Trophoblast cell (in vitro differentiated cells and primary cell): ENCODE measurements around the gene YIF1B.

ENCODE experiments used
- DNase-seq, 2 donors: peaks; one replicate each; pipeline ENCODE4 v3.0.0-alpha.2; 2016
- H2AFZ ChIP-seq: 2 replicates; pipeline ENCODE4 v1.6.1; 2013; ENCODE audit warnings: low read length, moderate library complexity, mild to moderate bottlenecking; ENCODE audit not compliant: insufficient read depth, poor library complexity
- H2AK5ac ChIP-seq: 2 replicates; pipeline ENCODE4 v1.6.1; 2013; ENCODE audit warnings: mild to moderate bottlenecking, low read length
- H2BK120ac ChIP-seq: 2 replicates; pipeline ENCODE4 v1.6.1; 2013; ENCODE audit warnings: low read length, mild to moderate bottlenecking, moderate library complexity; ENCODE audit not compliant: insufficient read depth, poor library complexity
- H2BK12ac ChIP-seq: 2 replicates; pipeline ENCODE4 v1.6.1; 2013; ENCODE audit warnings: mild to moderate bottlenecking, low read length, moderate library complexity
- H2BK5ac ChIP-seq: 2 replicates; pipeline ENCODE4 v1.6.1; 2013; ENCODE audit warnings: low read length, low read depth, moderate library complexity, mild to moderate bottlenecking; ENCODE audit not compliant: poor library complexity
- H3K14ac ChIP-seq: 2 replicates; pipeline ENCODE4 v1.6.1; 2013; ENCODE audit warnings: mild to moderate bottlenecking, low read length
- H3K18ac ChIP-seq: 2 replicates; pipeline ENCODE4 v1.6.1; 2013; ENCODE audit warnings: mild to moderate bottlenecking, low read length
- H3K23ac ChIP-seq: 2 replicates; pipeline ENCODE4 v1.6.1; 2013; ENCODE audit warnings: low read length
- H3K27ac ChIP-seq: 2 replicates; pipeline ENCODE4 v1.5.1; 2013; ENCODE audit warnings: low read depth, mild to moderate bottlenecking, inconsistent platforms, low read length, moderate library complexity
- H3K27me3 ChIP-seq: 2 replicates; pipeline ENCODE4 v1.6.1; 2013; ENCODE audit warnings: inconsistent platforms, mild to moderate bottlenecking, low read length, moderate library complexity; ENCODE audit not compliant: insufficient read depth
- H3K36me3 ChIP-seq, 2 experiments: 1 replicate in 1 of 2; 2 replicates in 1 of 2; pipeline ENCODE4 v1.6.1; 2013; ENCODE audit warnings: low read length in 2 of 2, mild to moderate bottlenecking in 2 of 2, moderate library complexity in 1 of 2; ENCODE audit not compliant: insufficient read depth in 2 of 2, control insufficient read depth in 1 of 2
- H3K4ac ChIP-seq: 2 replicates; pipeline ENCODE4 v1.6.1; 2013; ENCODE audit warnings: low read depth, mild to moderate bottlenecking, low read length, moderate library complexity
- H3K4me1 ChIP-seq, 2 experiments: 1 replicate in 1 of 2; 2 replicates in 1 of 2; pipeline ENCODE4 v1.6.1; 2013; ENCODE audit warnings: low read length in 2 of 2, mild to moderate bottlenecking in 2 of 2, moderate library complexity in 1 of 2; ENCODE audit not compliant: insufficient read depth in 2 of 2, control insufficient read depth in 1 of 2
- H3K4me2 ChIP-seq: 2 replicates; pipeline ENCODE4 v1.6.1; 2013; ENCODE audit warnings: inconsistent platforms, mild to moderate bottlenecking, low read length, moderate library complexity
- H3K4me3 ChIP-seq: 2 replicates; pipeline ENCODE4 v1.5.1; 2013; ENCODE audit warnings: mild to moderate bottlenecking, low read depth, low read length, inconsistent platforms
- H3K79me1 ChIP-seq: one replicate; pipeline ENCODE4 v1.6.1; 2013; ENCODE audit warnings: low read length
- H3K79me2 ChIP-seq: 2 replicates; pipeline ENCODE4 v1.6.1; 2013; ENCODE audit warnings: low read length, mild to moderate bottlenecking; ENCODE audit not compliant: control insufficient read depth, insufficient read depth, poor library complexity
- H3K9ac ChIP-seq: 2 replicates; pipeline ENCODE4 v1.6.1; 2013; ENCODE audit warnings: mild to moderate bottlenecking, low read length
- H3K9me3 ChIP-seq: 2 replicates; pipeline ENCODE4 v1.6.1; 2013; ENCODE audit warnings: low read depth, mild to moderate bottlenecking, control low read depth, inconsistent platforms, low read length; ENCODE audit not compliant: insufficient read depth
- H4K12ac ChIP-seq: 2 replicates; pipeline ENCODE4 v1.6.1; 2013; ENCODE audit warnings: low read depth, mild to moderate bottlenecking, low read length, moderate library complexity
- H4K8ac ChIP-seq: 2 replicates; pipeline ENCODE4 v1.6.1; 2013; ENCODE audit warnings: low read depth, mild to moderate bottlenecking, low read length, moderate library complexity
- H4K91ac ChIP-seq: one replicate; pipeline ENCODE4 v1.6.1; 2013; ENCODE audit warnings: low read depth, mild to moderate bottlenecking, low read length, moderate library complexity
- WGBS: extraction: QIAGEN DNeasy Blood & Tissue Kit; methylation state at CpG from one replicate; pipeline ENCODE4 v1.1.7; 2013; ENCODE audit warnings: missing lambda C conversion rate; ENCODE audit not compliant: insufficient read length, insufficient coverage; ENCODE audit errors: extremely low coverage; 5-methylcytosine and 5-hydroxymethylcytosine counted together

The YIF1B gene

DNA sequence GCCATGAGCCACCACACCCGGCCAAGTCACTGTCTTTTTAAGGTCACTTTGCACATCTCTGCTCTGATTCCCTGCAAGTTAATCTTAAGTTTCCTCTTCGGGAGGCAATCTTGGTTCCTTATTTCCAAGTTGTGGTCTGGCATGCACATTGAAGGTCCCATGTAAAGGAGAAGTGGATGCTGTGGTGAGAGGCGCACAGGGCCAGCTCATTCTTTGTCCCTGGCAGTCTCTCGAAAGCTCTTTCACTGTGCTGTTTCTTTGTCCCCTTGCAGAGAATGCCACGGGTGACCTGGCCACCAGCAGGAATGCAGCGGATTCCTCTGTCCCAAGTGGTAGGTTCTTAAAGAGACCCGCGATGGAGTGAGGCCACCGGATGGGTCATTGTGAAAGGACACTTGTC lies 28.1 kb downstream of the YIF1B start:
- H2AK5ac ChIP-seq = no peak overlapping the region
- H3K36me3 ChIP-seq = peaks cover 68 to 69% of the 10 kb centered on the region in 2 experiments
- H4K91ac ChIP-seq = no peak overlapping the region
- H3K27ac ChIP-seq = no peak overlapping the region
- H3K4me2 ChIP-seq = no peak overlapping the region
- no peak overlapping the region for H3K23ac ChIP-seq
- H3K18ac ChIP-seq = no peak overlapping the region
- DNase-seq = no peak
- peaks cover under 1% of the 10 kb centered on the region for H3K9me3 ChIP-seq
- H2BK12ac ChIP-seq = no peak overlapping the region
- H3K79me2 ChIP-seq = peaks cover 10% of the 10 kb centered on the region
- H3K27me3 ChIP-seq = no peaks in the 10 kb centered on the region
- peaks cover 2 to 6% of the 10 kb centered on the region in 2 experiments for H3K4me1 ChIP-seq
- no CpG with 5 or more reads among the region's 9 CpGs for WGBS
- H3K9ac ChIP-seq = no peak overlapping the region
- no peak overlapping the region for H2AFZ ChIP-seq
- peaks cover 2% of the 10 kb centered on the region for H3K79me1 ChIP-seq
- no peak overlapping the region for H4K12ac ChIP-seq
- H2BK120ac ChIP-seq = no peak overlapping the region
- no peak overlapping the region for H3K4me3 ChIP-seq
- H3K4ac ChIP-seq = no peak overlapping the region
- no peak overlapping the region for H3K14ac ChIP-seq
- H2BK5ac ChIP-seq = no peak overlapping the region
- no peak overlapping the region for H4K8ac ChIP-seq

DNA sequence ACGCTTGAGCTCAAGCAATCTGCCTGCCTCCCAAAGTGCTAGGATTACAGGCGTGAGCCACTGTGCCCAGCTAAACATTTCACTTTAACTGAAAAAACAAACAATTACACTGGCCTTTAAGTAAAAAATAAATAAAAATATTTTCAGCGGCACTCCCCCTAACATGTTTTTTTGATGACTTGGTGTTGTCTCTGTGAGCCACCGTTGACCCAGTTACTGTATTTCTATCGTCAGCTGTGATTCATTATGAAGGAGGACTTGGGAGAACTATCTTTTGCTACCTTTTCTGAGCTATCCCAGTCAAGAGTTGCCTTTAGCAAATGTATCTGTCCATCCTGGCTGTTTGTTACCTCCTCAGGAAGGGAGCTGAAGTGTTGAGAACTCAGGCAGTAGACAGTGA lies 30.2 kb downstream of the YIF1B start:
- H3K27ac ChIP-seq = no peak overlapping the region
- H3K4me2 ChIP-seq = no peak overlapping the region
- no peak overlapping the region for H3K23ac ChIP-seq
- no peak overlapping the region for H3K9ac ChIP-seq
- no peak overlapping the region for H3K4ac ChIP-seq
- no peaks in the 10 kb centered on the region for H3K27me3 ChIP-seq
- no peak overlapping the region for H2AK5ac ChIP-seq
- no peak overlapping the region for H2BK5ac ChIP-seq
- peaks cover 55 to 57% of the 10 kb centered on the region in 2 experiments for H3K36me3 ChIP-seq
- H2BK120ac ChIP-seq = no peak overlapping the region
- no peak for DNase-seq
- no peak overlapping the region for H3K14ac ChIP-seq
- H3K4me3 ChIP-seq = no peak overlapping the region
- no peak overlapping the region for H2AFZ ChIP-seq
- no peak overlapping the region for H2BK12ac ChIP-seq
- H3K79me2 ChIP-seq = peaks cover 20% of the 10 kb centered on the region
- WGBS = no CpG with 5 or more reads among the region's 5 CpGs
- no peaks in the 10 kb centered on the region for H3K9me3 ChIP-seq
- no peak overlapping the region for H4K12ac ChIP-seq
- peaks cover 3 to 13% of the 10 kb centered on the region in 2 experiments for H3K4me1 ChIP-seq
- peaks cover 3% of the 10 kb centered on the region for H3K79me1 ChIP-seq
- H4K8ac ChIP-seq = no peak overlapping the region
- H3K18ac ChIP-seq = no peak overlapping the region
- H4K91ac ChIP-seq = no peak overlapping the region

DNA sequence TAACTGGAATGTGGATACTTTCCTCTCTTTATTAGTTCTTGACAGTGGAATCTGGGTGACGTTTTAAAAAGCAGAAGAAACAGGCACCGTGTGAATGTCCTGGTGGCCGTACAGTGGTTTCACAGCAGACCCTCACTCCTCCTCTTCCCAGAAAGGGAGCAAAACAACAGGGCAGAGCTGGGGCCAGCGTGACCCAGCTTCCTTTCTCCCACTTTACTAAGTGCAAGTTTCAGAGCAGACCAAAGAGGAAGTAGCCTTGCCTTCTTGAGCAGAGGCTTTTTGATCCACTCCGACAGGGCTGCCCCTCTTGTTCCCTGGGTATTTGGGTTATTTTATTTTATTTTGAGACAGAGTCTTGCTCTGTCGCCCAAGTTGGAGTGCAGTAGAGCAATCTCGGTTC lies 31.3 kb downstream of the YIF1B start:
- WGBS = no CpG with 5 or more reads among the region's 7 CpGs

DNA sequence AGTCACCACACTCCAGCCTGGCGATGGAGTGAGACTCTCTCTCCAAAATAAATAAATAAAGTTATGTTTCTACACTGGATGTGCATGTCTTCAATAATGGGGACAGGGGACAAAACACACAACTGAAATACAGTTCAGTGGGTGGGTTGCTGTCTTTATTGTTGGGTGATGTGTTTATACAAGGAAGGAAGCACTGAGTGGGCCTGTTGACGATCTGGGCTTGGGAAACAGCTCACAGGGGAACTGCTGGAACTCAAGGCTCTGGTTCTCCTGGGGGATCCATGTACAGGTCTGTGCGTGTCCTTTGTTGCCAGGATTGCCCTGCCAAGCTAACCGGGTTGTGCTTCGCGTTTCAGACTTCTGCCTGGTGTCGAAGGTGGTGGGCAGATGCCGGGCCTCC lies 32.5 kb downstream of the YIF1B start:
- no peak overlapping the region for H3K23ac ChIP-seq
- WGBS = no CpG with 5 or more reads among the region's 8 CpGs
- H3K27me3 ChIP-seq = no peaks in the 10 kb centered on the region
- H3K36me3 ChIP-seq = peaks cover 39 to 40% of the 10 kb centered on the region in 2 experiments
- no peak overlapping the region for H2AFZ ChIP-seq
- peak overlapping the region; percentile 56 for H2AK5ac ChIP-seq
- H3K4me2 ChIP-seq = no peak overlapping the region
- no peak for DNase-seq
- no peak overlapping the region for H3K9ac ChIP-seq
- H4K8ac ChIP-seq = peak overlapping the region; percentile 22
- no peak overlapping the region for H2BK5ac ChIP-seq
- peaks cover 7% of the 10 kb centered on the region for H3K79me1 ChIP-seq
- peaks cover 10 to 22% of the 10 kb centered on the region in 2 experiments for H3K4me1 ChIP-seq
- peak overlapping the region; percentile 32 for H2BK12ac ChIP-seq
- peak overlapping the region; percentile 57 for H3K4ac ChIP-seq
- no peaks in the 10 kb centered on the region for H3K9me3 ChIP-seq
- H3K14ac ChIP-seq = no peak overlapping the region
- H3K4me3 ChIP-seq = peak overlapping the region; percentile 30
- H3K79me2 ChIP-seq = peaks cover 27% of the 10 kb centered on the region
- H4K91ac ChIP-seq = peak overlapping the region; percentile 2
- no peak overlapping the region for H3K18ac ChIP-seq
- H3K27ac ChIP-seq = no peak overlapping the region
- no peak overlapping the region for H2BK120ac ChIP-seq
- H4K12ac ChIP-seq = no peak overlapping the region

More for the DNA sequence above, 31.3 kb downstream of the YIF1B start:
- H2BK12ac ChIP-seq = no peak overlapping the region
- H2BK120ac ChIP-seq = no peak overlapping the region
- H4K12ac ChIP-seq = no peak overlapping the region
- peaks cover 3% of the 10 kb centered on the region for H3K79me1 ChIP-seq
- H3K4me3 ChIP-seq = no peak overlapping the region
- no peak overlapping the region for H3K18ac ChIP-seq
- peaks cover 6 to 20% of the 10 kb centered on the region in 2 experiments for H3K4me1 ChIP-seq
- peaks cover 49 to 50% of the 10 kb centered on the region in 2 experiments for H3K36me3 ChIP-seq
- no peak overlapping the region for H4K91ac ChIP-seq
- H2BK5ac ChIP-seq = no peak overlapping the region
- H3K9ac ChIP-seq = no peak overlapping the region
- peaks cover 25% of the 10 kb centered on the region for H3K79me2 ChIP-seq
- no peak overlapping the region for H3K27ac ChIP-seq
- H2AK5ac ChIP-seq = no peak overlapping the region
- H2AFZ ChIP-seq = no peak overlapping the region
- H3K27me3 ChIP-seq = no peaks in the 10 kb centered on the region
- H3K4ac ChIP-seq = peak overlapping the region; percentile 13
- H3K23ac ChIP-seq = no peak overlapping the region
- H3K4me2 ChIP-seq = no peak overlapping the region
- H4K8ac ChIP-seq = no peak overlapping the region
- H3K9me3 ChIP-seq = no peaks in the 10 kb centered on the region
- DNase-seq = no peak
- H3K14ac ChIP-seq = no peak overlapping the region
